ENCODE data around the gene CACNA2D2.

DNA sequence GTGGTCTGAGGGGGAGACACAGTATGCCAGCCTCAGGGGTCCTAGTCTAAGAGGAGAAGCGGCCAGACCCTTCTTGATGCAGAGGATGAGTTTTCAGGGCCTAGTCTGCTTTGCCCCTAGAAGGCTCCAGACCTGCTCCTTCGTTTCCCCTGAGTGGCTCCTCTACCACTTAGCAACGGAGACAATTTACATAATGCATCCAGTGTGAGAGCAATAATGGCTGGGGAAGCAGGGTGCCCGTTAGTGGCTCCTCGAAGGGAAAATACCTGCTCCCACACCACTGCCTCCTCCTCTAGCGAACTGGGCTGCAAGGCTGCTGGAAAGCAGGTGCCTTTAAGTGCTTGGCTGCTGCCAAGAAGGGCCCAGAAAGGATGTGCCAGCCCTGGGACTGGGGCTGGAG, 38.9 kb downstream of the CACNA2D2 start:
- TF ChIP-seq, protein P1, sequence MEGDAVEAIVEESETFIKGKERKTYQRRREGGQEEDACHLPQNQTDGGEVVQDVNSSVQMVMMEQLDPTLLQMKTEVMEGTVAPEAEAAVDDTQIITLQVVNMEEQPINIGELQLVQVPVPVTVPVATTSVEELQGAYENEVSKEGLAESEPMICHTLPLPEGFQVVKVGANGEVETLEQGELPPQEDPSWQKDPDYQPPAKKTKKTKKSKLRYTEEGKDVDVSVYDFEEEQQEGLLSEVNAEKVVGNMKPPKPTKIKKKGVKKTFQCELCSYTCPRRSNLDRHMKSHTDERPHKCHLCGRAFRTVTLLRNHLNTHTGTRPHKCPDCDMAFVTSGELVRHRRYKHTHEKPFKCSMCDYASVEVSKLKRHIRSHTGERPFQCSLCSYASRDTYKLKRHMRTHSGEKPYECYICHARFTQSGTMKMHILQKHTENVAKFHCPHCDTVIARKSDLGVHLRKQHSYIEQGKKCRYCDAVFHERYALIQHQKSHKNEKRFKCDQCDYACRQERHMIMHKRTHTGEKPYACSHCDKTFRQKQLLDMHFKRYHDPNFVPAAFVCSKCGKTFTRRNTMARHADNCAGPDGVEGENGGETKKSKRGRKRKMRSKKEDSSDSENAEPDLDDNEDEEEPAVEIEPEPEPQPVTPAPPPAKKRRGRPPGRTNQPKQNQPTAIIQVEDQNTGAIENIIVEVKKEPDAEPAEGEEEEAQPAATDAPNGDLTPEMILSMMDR (conservative IDR thresholded peaks at IDR 0.05) = no peak
- no peak for TF ChIP-seq ZFX (IDR thresholded peaks at IDR 0.05)
